ENCODE data around the gene PTPRZ1.

Gene PTPRZ1

GRCh38 chr7:121831801-121832200, 41.2 kb upstream of the PTPRZ1 start (continued):
- TF ChIP-seq PRDM1 (tag by site-specific recombination; IDR thresholded peaks at IDR 0.05) = no peak
- TF ChIP-seq TCF7L2 (IDR thresholded peaks at IDR 0.05; ENCODE audit: borderline replicate concordance, low read depth, low read length) = no peak
- TF ChIP-seq ZNF843 (tag by site-specific recombination; IDR thresholded peaks at IDR 0.05) = no peak
- no peak for TF ChIP-seq ZBTB48 (tag by site-specific recombination; IDR thresholded peaks at IDR 0.05)
- TF ChIP-seq HOXC10 (CRISPR knock-in tag; IDR thresholded peaks at IDR 0.05) = no peak

DNA sequence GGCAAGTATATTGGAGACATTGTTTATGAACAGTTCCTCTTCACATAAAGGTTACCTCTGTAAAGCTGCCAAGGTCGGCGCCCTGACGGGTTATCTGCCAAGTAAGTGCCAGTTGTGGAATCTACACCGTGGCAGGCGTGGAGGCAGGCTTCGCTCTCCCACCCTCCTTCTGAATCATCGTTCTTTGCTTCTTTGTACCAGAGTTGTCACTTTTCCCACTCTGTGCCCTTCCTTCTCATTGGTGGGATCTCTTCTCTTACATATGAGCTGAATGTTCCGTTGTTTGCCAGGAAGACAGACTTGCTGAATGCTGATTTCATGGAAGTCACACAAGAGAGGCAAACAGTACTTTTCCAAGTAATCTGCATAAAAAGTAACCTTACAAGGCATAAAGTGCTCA, 40.6 kb upstream of the PTPRZ1 start:
- Histone ChIP-seq H3K4me3 (ENCODE audit: low read depth, low read length) (no peak overlapping the region), H3K27ac (ENCODE audit: extremely low read depth, low read depth, low read length) (no peak overlapping the region), H3K4me1 (ENCODE audit: control insufficient read depth, insufficient read depth, low read length) (no peaks in the 10 kb centered on the region), H3K36me3 (ENCODE audit: control insufficient read depth in 2 of 2, insufficient read depth in 1 of 2, low read length in 2 of 2) (no peaks in the 10 kb centered on the region), H3K9me3 (ENCODE audit: control insufficient read depth, insufficient read depth, low read depth, low read length) (no peaks in the 10 kb centered on the region)
- CTCF ChIA-PET = no interaction called here
- POLR2A ChIA-PET = no interaction called here
- peak; percentile 61 for TF ChIP-seq ZBTB20 (tag by site-specific recombination; IDR thresholded peaks at IDR 0.05)
- no peak for TF ChIP-seq TSHZ1 (tag by site-specific recombination; IDR thresholded peaks at IDR 0.05; ENCODE audit: borderline replicate concordance)

- no peak overlapping the region for H3K4me3 ChIP-seq (ENCODE audit: low read depth, low read length)
- no peaks in the 10 kb centered on the region for H3K36me3 ChIP-seq (ENCODE audit: control insufficient read depth in 2 of 2, insufficient read depth in 1 of 2, low read length in 2 of 2)
- no peaks in the 10 kb centered on the region for H3K4me1 ChIP-seq (ENCODE audit: control insufficient read depth, insufficient read depth, low read length)
- H3K27ac ChIP-seq (ENCODE audit: extremely low read depth, low read depth, low read length) = no peak overlapping the region
- H3K9me3 ChIP-seq (ENCODE audit: control insufficient read depth, insufficient read depth, low read depth, low read length) = no peaks in the 10 kb centered on the region
- ChIA-PET CTCF (no interaction called here), POLR2A (no interaction called here)
- TF ChIP-seq ZNF248 (tag by site-specific recombination; IDR thresholded peaks at IDR 0.05) = no peak
- no peak for TF ChIP-seq ZNF600 (tag by site-specific recombination; IDR thresholded peaks at IDR 0.05)
- TF ChIP-seq ZBTB17 (tag by site-specific recombination; IDR thresholded peaks at IDR 0.05) = no peak
- TF ChIP-seq, protein P1, sequence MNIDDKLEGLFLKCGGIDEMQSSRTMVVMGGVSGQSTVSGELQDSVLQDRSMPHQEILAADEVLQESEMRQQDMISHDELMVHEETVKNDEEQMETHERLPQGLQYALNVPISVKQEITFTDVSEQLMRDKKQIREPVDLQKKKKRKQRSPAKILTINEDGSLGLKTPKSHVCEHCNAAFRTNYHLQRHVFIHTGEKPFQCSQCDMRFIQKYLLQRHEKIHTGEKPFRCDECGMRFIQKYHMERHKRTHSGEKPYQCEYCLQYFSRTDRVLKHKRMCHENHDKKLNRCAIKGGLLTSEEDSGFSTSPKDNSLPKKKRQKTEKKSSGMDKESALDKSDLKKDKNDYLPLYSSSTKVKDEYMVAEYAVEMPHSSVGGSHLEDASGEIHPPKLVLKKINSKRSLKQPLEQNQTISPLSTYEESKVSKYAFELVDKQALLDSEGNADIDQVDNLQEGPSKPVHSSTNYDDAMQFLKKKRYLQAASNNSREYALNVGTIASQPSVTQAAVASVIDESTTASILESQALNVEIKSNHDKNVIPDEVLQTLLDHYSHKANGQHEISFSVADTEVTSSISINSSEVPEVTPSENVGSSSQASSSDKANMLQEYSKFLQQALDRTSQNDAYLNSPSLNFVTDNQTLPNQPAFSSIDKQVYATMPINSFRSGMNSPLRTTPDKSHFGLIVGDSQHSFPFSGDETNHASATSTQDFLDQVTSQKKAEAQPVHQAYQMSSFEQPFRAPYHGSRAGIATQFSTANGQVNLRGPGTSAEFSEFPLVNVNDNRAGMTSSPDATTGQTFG (tag by site-specific recombination; IDR thresholded peaks at IDR 0.05; ENCODE audit: borderline replicate concordance) = no peak
- no peak for TF ChIP-seq ZNF354C (tag by site-specific recombination; IDR thresholded peaks at IDR 0.05; ENCODE audit: borderline replicate concordance, low read depth)
- no peak for TF ChIP-seq ZBTB8A (tag by site-specific recombination; IDR thresholded peaks at IDR 0.05)
- TF ChIP-seq ZSCAN30 (tag by site-specific recombination; IDR thresholded peaks at IDR 0.05) = no peak
- no peak for TF ChIP-seq SP2 (tag by site-specific recombination; IDR thresholded peaks at IDR 0.05)
- no peak for TF ChIP-seq ZNF596 (tag by site-specific recombination; IDR thresholded peaks at IDR 0.05)
- no peak for TF ChIP-seq ZNF133 (tag by site-specific recombination; IDR thresholded peaks at IDR 0.05)
- TF ChIP-seq, protein P2, sequence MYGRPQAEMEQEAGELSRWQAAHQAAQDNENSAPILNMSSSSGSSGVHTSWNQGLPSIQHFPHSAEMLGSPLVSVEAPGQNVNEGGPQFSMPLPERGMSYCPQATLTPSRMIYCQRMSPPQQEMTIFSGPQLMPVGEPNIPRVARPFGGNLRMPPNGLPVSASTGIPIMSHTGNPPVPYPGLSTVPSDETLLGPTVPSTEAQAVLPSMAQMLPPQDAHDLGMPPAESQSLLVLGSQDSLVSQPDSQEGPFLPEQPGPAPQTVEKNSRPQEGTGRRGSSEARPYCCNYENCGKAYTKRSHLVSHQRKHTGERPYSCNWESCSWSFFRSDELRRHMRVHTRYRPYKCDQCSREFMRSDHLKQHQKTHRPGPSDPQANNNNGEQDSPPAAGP (tag by site-specific recombination; IDR thresholded peaks at IDR 0.05) = no peak
- TF ChIP-seq, protein P3, sequence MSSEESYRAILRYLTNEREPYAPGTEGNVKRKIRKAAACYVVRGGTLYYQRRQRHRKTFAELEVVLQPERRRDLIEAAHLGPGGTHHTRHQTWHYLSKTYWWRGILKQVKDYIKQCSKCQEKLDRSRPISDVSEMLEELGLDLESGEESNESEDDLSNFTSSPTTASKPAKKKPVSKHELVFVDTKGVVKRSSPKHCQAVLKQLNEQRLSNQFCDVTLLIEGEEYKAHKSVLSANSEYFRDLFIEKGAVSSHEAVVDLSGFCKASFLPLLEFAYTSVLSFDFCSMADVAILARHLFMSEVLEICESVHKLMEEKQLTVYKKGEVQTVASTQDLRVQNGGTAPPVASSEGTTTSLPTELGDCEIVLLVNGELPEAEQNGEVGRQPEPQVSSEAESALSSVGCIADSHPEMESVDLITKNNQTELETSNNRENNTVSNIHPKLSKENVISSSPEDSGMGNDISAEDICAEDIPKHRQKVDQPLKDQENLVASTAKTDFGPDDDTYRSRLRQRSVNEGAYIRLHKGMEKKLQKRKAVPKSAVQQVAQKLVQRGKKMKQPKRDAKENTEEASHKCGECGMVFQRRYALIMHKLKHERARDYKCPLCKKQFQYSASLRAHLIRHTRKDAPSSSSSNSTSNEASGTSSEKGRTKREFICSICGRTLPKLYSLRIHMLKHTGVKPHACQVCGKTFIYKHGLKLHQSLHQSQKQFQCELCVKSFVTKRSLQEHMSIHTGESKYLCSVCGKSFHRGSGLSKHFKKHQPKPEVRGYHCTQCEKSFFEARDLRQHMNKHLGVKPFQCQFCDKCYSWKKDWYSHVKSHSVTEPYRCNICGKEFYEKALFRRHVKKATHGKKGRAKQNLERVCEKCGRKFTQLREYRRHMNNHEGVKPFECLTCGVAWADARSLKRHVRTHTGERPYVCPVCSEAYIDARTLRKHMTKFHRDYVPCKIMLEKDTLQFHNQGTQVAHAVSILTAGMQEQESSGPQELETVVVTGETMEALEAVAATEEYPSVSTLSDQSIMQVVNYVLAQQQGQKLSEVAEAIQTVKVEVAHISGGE (tag by site-specific recombination; conservative IDR thresholded peaks at IDR 0.05; ENCODE audit: low read depth) = no peak
- TF ChIP-seq, protein P4, sequence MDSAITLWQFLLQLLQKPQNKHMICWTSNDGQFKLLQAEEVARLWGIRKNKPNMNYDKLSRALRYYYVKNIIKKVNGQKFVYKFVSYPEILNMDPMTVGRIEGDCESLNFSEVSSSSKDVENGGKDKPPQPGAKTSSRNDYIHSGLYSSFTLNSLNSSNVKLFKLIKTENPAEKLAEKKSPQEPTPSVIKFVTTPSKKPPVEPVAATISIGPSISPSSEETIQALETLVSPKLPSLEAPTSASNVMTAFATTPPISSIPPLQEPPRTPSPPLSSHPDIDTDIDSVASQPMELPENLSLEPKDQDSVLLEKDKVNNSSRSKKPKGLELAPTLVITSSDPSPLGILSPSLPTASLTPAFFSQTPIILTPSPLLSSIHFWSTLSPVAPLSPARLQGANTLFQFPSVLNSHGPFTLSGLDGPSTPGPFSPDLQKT (IDR thresholded peaks at IDR 0.05; ENCODE audit: borderline replicate concordance, low read depth, low read length) = no peak
- no peak for TF ChIP-seq ZSCAN16 (tag by site-specific recombination; IDR thresholded peaks at IDR 0.05)
- no peak for TF ChIP-seq ZSCAN23 (tag by site-specific recombination; IDR thresholded peaks at IDR 0.05)
- TF ChIP-seq ZNF169 (tag by site-specific recombination; IDR thresholded peaks at IDR 0.05) = no peak
- no peak for TF ChIP-seq ZNF664 (tag by site-specific recombination; IDR thresholded peaks at IDR 0.05)
Measured at GRCh38 chr7:121833991-121834390, 39.0 kb upstream of the PTPRZ1 start.
